ENCODE data around the gene CYBC1.

GRCh38 chr17:82415786-82416185 is 34.8 kb downstream of the CYBC1 start:
- no peak for TF ChIP-seq CTCF (IDR thresholded peaks at IDR 0.05 in 8 of 11, conservative IDR thresholded peaks at IDR 0.05 in 3 of 11)
- no peak for TF ChIP-seq POLR2A (IDR thresholded peaks at IDR 0.05)

Measured in spleen (tissue), 7 donors.